Neural cell (in vitro differentiated cells): Measurements from ENCODE around the gene PDE4D. TPM values are rescaled to one million over a fixed set of nuclear protein-coding genes. Genes with fewer than 3 reads are reported as not detected.

Source experiments
- H2AFZ ChIP-seq: fragments of 200-600, 300-800 bp; sonication (generic), shearing (Covaris generic); 2 replicates; pipeline ENCODE4 v1.6.0; 2014; ENCODE audit warnings: low read depth, mild to moderate bottlenecking, antibody characterized with exemption, low read length, moderate library complexity
- H3F3A ChIP-seq: fragments of 200-600 bp; shearing (Covaris generic); 2 replicates; pipeline ENCODE4 v1.6.1; 2016; ENCODE audit warnings: mild to moderate bottlenecking, moderate library complexity, mixed read lengths, antibody characterized with exemption, low read length; ENCODE audit not compliant: insufficient read depth, poor library complexity, severe bottlenecking
- H3K27ac ChIP-seq: fragments of 200-600, 300-800 bp; sonication (generic), shearing (Covaris generic); 2 replicates; pipeline ENCODE4 v1.5.1; 2014; ENCODE audit warnings: mild to moderate bottlenecking, low read length, moderate library complexity
- H3K27me3 ChIP-seq: fragments of 300-800, 200-600 bp; sonication (generic), shearing (Covaris generic); 2 replicates; pipeline ENCODE4 v1.6.0; 2014; ENCODE audit warnings: mild to moderate bottlenecking, low read depth, low read length, moderate library complexity; ENCODE audit not compliant: insufficient read depth
- H3K36me3 ChIP-seq: fragments of 300-800, 200-600 bp; sonication (generic), shearing (Covaris generic); 2 replicates; pipeline ENCODE4 v1.5.1; 2014; ENCODE audit warnings: mild to moderate bottlenecking, antibody characterized with exemption, low read length, moderate library complexity; ENCODE audit not compliant: insufficient read depth
- H3K4me2 ChIP-seq: fragments of 300-800, 200-600 bp; sonication (generic), shearing (Covaris generic); 2 replicates; pipeline ENCODE4 v1.6.0; 2014; ENCODE audit warnings: mild to moderate bottlenecking, low read length
- H3K4me3 ChIP-seq: fragments of 300-800, 200-600 bp; sonication (generic), shearing (Covaris generic); 2 replicates; pipeline ENCODE4 v1.5.1; 2014; ENCODE audit warnings: mild to moderate bottlenecking, low read length, moderate library complexity
- H3K79me2 ChIP-seq: fragments of 200-600 bp; shearing (Covaris generic); replicated peaks from 2 replicates; pipeline ENCODE4 v1.6.0; 2014; ENCODE audit warnings: mild to moderate bottlenecking, low read length, moderate library complexity; ENCODE audit not compliant: insufficient read depth
- H3K9ac ChIP-seq: fragments of 300-800, 200-600 bp; sonication (generic), shearing (Covaris generic); 2 replicates; pipeline ENCODE4 v1.6.1; 2016; ENCODE audit warnings: mild to moderate bottlenecking, low read length, mixed read lengths
- H3K9me2 ChIP-seq: fragments of 200-600 bp; shearing (Covaris generic); 2 replicates; pipeline ENCODE4 v1.6.1; 2016; ENCODE audit warnings: mild to moderate bottlenecking, low read length, mixed read lengths; ENCODE audit not compliant: insufficient read depth
- H3K9me3 ChIP-seq: fragments of 200-600, 300-800 bp; sonication (generic), shearing (Covaris generic); 2 replicates; pipeline ENCODE4 v1.6.1; 2016; ENCODE audit warnings: mild to moderate bottlenecking, mixed run types, low read length, moderate library complexity, mixed read lengths
- H4K20me1 ChIP-seq: fragments of 200-600 bp; shearing (Covaris generic); 2 replicates; pipeline ENCODE4 v1.6.1; 2016; ENCODE audit warnings: mild to moderate bottlenecking, mixed run types; ENCODE audit not compliant: insufficient read depth
- CTCF ChIP-seq: fragments of 450-650 bp; IDR thresholded peaks from 2 replicates; pipeline ENCODE4 v1.5.1; 2014; ENCODE audit warnings: antibody characterized with exemption, mild to moderate bottlenecking, moderate library complexity; ENCODE audit not compliant: poor library complexity, severe bottlenecking
- EP300 ChIP-seq: fragments of 450-650 bp; conservative IDR thresholded peaks from 2 replicates; pipeline ENCODE4 v1.6.1; 2014; ENCODE audit warnings: antibody characterized with exemption, mild to moderate bottlenecking, moderate library complexity; ENCODE audit not compliant: poor library complexity, severe bottlenecking
- EZH2 ChIP-seq: fragments of 200-600, 300-800 bp; shearing (Covaris generic), sonication (generic); IDR thresholded peaks from 2 replicates; pipeline ENCODE4 v1.6.1; 2014; ENCODE audit warnings: antibody characterized with exemption, low read length, borderline replicate concordance, mild to moderate bottlenecking; ENCODE audit not compliant: insufficient read depth, poor library complexity, severe bottlenecking
- MXI1 ChIP-seq: fragments of 450-650 bp; conservative IDR thresholded peaks from 2 replicates; pipeline ENCODE4 v1.6.1; 2014; ENCODE audit warnings: antibody characterized with exemption, mild to moderate bottlenecking; ENCODE audit not compliant: poor library complexity, severe bottlenecking
- POLR2AphosphoS5 ChIP-seq: IDR thresholded peaks from 2 replicates; pipeline ENCODE4 v1.6.1; 2012
- RAD21 ChIP-seq: fragments of 450-650 bp; conservative IDR thresholded peaks from 2 replicates; pipeline ENCODE4 v1.6.1; 2014; ENCODE audit warnings: antibody characterized with exemption, mild to moderate bottlenecking, moderate library complexity
- SMC3 ChIP-seq: fragments of 450-650 bp; conservative IDR thresholded peaks from 2 replicates; pipeline ENCODE4 v1.6.1; 2014; ENCODE audit warnings: antibody characterized with exemption, mild to moderate bottlenecking, moderate library complexity; ENCODE audit not compliant: poor library complexity
- TAF1 ChIP-seq: IDR thresholded peaks from 2 replicates; pipeline ENCODE4 v1.6.1; 2012; ENCODE audit warnings: low read depth
- polyA plus RNA-seq: library from polyadenylated mRNA; depleted of rRNA; stranded (reverse); fragments of >200 nt; gene quantifications from 2 replicates; pipeline ENCODE4 v1.2.3, GENCODE V29; 2014
- TF ChIP-seq, protein P1 (sequence below): IDR thresholded peaks from 2 replicates; pipeline ENCODE4 v1.6.1; 2012; ENCODE audit warnings: borderline replicate concordance

Gene PDE4D
- polyA plus RNA-seq, 1 donor from 2014 or later = 42.8 TPM

DNA sequence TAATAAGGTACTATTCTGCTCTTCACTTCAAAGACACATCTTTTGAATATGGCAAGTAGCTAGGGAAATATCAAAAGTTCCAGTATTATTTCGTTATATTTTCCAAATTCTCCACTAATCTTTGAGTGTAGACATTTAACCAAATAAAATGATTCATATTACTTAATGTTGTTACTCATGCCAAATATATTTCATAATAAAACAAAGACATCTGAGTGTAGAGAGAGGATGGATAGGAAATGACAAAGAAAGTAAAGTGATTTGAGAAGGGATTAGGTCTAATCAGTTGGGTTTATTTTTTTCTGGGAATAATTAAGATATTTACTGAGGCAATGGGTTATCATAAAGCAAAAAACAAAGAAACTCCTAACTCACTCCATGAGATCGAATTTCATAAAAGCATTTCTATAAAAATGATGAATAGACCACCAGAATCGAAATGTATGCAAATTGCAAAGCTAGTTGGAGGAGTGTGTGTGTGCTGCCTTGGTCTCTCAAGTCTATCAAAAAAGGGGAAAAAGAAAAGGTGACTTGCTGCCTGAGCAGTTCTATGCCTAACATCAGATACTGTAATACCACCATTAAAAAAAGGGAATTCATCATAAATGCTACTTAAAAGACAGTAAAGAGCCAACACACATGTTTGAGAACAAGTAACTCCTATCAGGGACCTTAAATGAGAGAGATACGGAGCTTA is 255.5 kb downstream of the PDE4D start:
- Histone ChIP-seq H3K79me2 (no peaks in the 10 kb centered on the region), H3K4me2 (no peak overlapping the region), H3F3A (no peaks in the 10 kb centered on the region), H3K9ac (no peak overlapping the region), H4K20me1 (no peaks in the 10 kb centered on the region), H2AFZ (no peak overlapping the region), H3K27ac (no peak overlapping the region), H3K9me2 (no peaks in the 10 kb centered on the region), H3K4me3 (no peak overlapping the region), H3K27me3 (no peaks in the 10 kb centered on the region), H3K9me3 (peaks cover 6% of the 10 kb centered on the region), H3K36me3 (no peaks in the 10 kb centered on the region)
- TF ChIP-seq, protein P1, sequence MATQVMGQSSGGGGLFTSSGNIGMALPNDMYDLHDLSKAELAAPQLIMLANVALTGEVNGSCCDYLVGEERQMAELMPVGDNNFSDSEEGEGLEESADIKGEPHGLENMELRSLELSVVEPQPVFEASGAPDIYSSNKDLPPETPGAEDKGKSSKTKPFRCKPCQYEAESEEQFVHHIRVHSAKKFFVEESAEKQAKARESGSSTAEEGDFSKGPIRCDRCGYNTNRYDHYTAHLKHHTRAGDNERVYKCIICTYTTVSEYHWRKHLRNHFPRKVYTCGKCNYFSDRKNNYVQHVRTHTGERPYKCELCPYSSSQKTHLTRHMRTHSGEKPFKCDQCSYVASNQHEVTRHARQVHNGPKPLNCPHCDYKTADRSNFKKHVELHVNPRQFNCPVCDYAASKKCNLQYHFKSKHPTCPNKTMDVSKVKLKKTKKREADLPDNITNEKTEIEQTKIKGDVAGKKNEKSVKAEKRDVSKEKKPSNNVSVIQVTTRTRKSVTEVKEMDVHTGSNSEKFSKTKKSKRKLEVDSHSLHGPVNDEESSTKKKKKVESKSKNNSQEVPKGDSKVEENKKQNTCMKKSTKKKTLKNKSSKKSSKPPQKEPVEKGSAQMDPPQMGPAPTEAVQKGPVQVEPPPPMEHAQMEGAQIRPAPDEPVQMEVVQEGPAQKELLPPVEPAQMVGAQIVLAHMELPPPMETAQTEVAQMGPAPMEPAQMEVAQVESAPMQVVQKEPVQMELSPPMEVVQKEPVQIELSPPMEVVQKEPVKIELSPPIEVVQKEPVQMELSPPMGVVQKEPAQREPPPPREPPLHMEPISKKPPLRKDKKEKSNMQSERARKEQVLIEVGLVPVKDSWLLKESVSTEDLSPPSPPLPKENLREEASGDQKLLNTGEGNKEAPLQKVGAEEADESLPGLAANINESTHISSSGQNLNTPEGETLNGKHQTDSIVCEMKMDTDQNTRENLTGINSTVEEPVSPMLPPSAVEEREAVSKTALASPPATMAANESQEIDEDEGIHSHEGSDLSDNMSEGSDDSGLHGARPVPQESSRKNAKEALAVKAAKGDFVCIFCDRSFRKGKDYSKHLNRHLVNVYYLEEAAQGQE = no peak
- TF ChIP-seq CTCF (no peak), POLR2AphosphoS5 (no peak), MXI1 (no peak), EZH2 (no peak), TAF1 (no peak), RAD21 (no peak), EP300 (no peak), SMC3 (no peak)

GRCh38 chr5:59629561-59629960 is 264.0 kb downstream of the PDE4D start:
- H3K79me2 ChIP-seq = no peaks in the 10 kb centered on the region
- no peaks in the 10 kb centered on the region for H4K20me1 ChIP-seq
- H3K9me2 ChIP-seq = no peaks in the 10 kb centered on the region
- no peak overlapping the region for H2AFZ ChIP-seq
- no peaks in the 10 kb centered on the region for H3K36me3 ChIP-seq
- no peaks in the 10 kb centered on the region for H3K27me3 ChIP-seq
- H3K9me3 ChIP-seq = peaks cover 6% of the 10 kb centered on the region
- H3K9ac ChIP-seq = no peak overlapping the region
- H3K4me2 ChIP-seq = no peak overlapping the region
- no peak overlapping the region for H3K27ac ChIP-seq
- TF ChIP-seq EP300 (no peak), TAF1 (no peak), CTCF (no peak), MXI1 (no peak), EZH2 (no peak), POLR2AphosphoS5 (no peak), RAD21 (no peak)
- TF ChIP-seq, protein P1 = no peak
- H3K4me3 ChIP-seq = no peak overlapping the region
- H3F3A ChIP-seq = no peaks in the 10 kb centered on the region
